ENCODE data around the gene EMC1.

- no peak for TF ChIP-seq CTCF (conservative IDR thresholded peaks at IDR 0.05; ENCODE audit: low read length)
- no peak for TF ChIP-seq EZH2phosphoT487 (IDR thresholded peaks at IDR 0.05; ENCODE audit: borderline replicate concordance, low read depth, low read length)
Observed at GRCh38 chr1:19220991-19221390, 30.3 kb downstream of the EMC1 start.

Measured in OCI-LY7 (cell line).